Neural progenitor cell (in vitro differentiated cells): ENCODE results near the gene PTPN4. TPM values are rescaled to one million over a fixed set of nuclear protein-coding genes. Genes with fewer than 3 reads are reported as not detected.

Source experiments
- DNase-seq: peaks from one replicate; pipeline ENCODE4 v3.0.0-alpha.2; 2016; ENCODE audit warnings: low spot score
- H2AFZ ChIP-seq: fragments of 200-600 bp; sonication (generic); replicated peaks from 2 replicates; pipeline ENCODE4 v1.6.1; 2016; ENCODE audit warnings: antibody characterized with exemption
- H3F3A ChIP-seq: fragments of 200-600 bp; sonication (generic); 2 replicates; pipeline ENCODE4 v1.6.1; 2016; ENCODE audit warnings: antibody characterized with exemption, low read depth
- H3K27ac ChIP-seq: fragments of 200-600 bp; sonication (generic); 2 replicates; pipeline ENCODE4 v1.5.1; 2016; ENCODE audit warnings: mild to moderate bottlenecking
- H3K27me3 ChIP-seq: fragments of 200-600 bp; sonication (generic); 2 replicates; pipeline ENCODE4 v1.6.1; 2016; ENCODE audit warnings: mild to moderate bottlenecking, moderate library complexity
- H3K36me3 ChIP-seq: fragments of 200-600 bp; sonication (generic); 2 replicates; pipeline ENCODE4 v1.5.1; 2016
- H3K4me1 ChIP-seq: fragments of 200-600 bp; sonication (generic); 2 replicates; pipeline ENCODE4 v1.6.1; 2016; ENCODE audit warnings: mixed run types
- H3K4me2 ChIP-seq: fragments of 200-600 bp; sonication (generic); 2 replicates; pipeline ENCODE4 v1.6.1; 2016
- H3K4me3 ChIP-seq: fragments of 200-600 bp; sonication (generic); 2 replicates; pipeline ENCODE4 v1.5.1; 2016
- H3K79me2 ChIP-seq: fragments of 200-600 bp; sonication (generic); 2 replicates; pipeline ENCODE4 v1.6.1; 2016; ENCODE audit warnings: low read depth
- H3K9ac ChIP-seq: fragments of 200-600 bp; sonication (generic); 2 replicates; pipeline ENCODE4 v1.6.1; 2016
- H3K9me3 ChIP-seq: fragments of 200-600 bp; sonication (generic); 2 replicates; pipeline ENCODE4 v1.5.1; 2016; ENCODE audit warnings: low read depth
- H4K20me1 ChIP-seq: fragments of 200-600 bp; sonication (generic); 2 replicates; pipeline ENCODE4 v1.6.1; 2016; ENCODE audit warnings: low read depth
- H3K27ac Mint-ChIP-seq: 3 replicates; pipeline ENCODE4 v1.8.0; 2021; ENCODE audit warnings: mixed read lengths
- H3K27me3 Mint-ChIP-seq: 2 replicates; pipeline ENCODE4 v1.8.0; 2022; ENCODE audit warnings: low read depth, mild to moderate bottlenecking, inconsistent platforms, moderate library complexity, mixed read lengths; ENCODE audit not compliant: insufficient read depth
- H3K36me3 Mint-ChIP-seq: 3 replicates; pipeline ENCODE4 v1.8.0; 2021; ENCODE audit warnings: mixed read lengths
- H3K4me1 Mint-ChIP-seq: 3 replicates; pipeline ENCODE4 v1.8.0; 2021; ENCODE audit warnings: mixed read lengths
- H3K4me3 Mint-ChIP-seq: 3 replicates; pipeline ENCODE4 v1.8.0; 2021; ENCODE audit warnings: mild to moderate bottlenecking, moderate library complexity, mixed read lengths
- H3K9me3 Mint-ChIP-seq: 3 replicates; pipeline ENCODE4 v1.8.0; 2020; ENCODE audit warnings: mixed read lengths
- CTCF ChIP-seq: fragments of 200-600 bp; sonication (generic); IDR thresholded peaks from 2 replicates; pipeline ENCODE4 v1.5.1; 2017; ENCODE audit warnings: antibody characterized with exemption, mild to moderate bottlenecking
- EZH2 ChIP-seq: fragments of 200-600 bp; sonication (generic); IDR thresholded peaks from 2 replicates; pipeline ENCODE4 v1.6.1; 2017; ENCODE audit warnings: antibody characterized with exemption, mild to moderate bottlenecking, moderate library complexity
- EZH2phosphoT487 ChIP-seq: fragments of 200-600 bp; sonication (generic); IDR thresholded peaks from 2 replicates; pipeline ENCODE4 v1.6.1; 2017; ENCODE audit warnings: antibody characterized with exemption
- total RNA-seq: library from RNA; depleted of rRNA; stranded (reverse); fragments of >200 nt; gene quantifications from 2 replicates; pipeline ENCODE4 v1.2.3, GENCODE V29; 2015; ENCODE audit warnings: low replicate concordance

The PTPN4 gene
- total RNA-seq, 1 donor from 2014 or later, result 51.8 TPM

GRCh38 chr2:119727493-119727892, 32.2 kb upstream of the PTPN4 start:
- no peak for TF ChIP-seq EZH2phosphoT487
- no peak for TF ChIP-seq CTCF
- no peak for TF ChIP-seq EZH2
- Mint-ChIP-seq H3K9me3 (no peaks in the 10 kb centered on the region), H3K27me3 (peaks cover 2% of the 10 kb centered on the region), H3K27ac (no peak overlapping the region), H3K36me3 (no peaks in the 10 kb centered on the region), H3K4me1 (peaks cover 13% of the 10 kb centered on the region), H3K4me3 (no peak overlapping the region)
- no peak overlapping the region for H3K9ac ChIP-seq
- no peaks in the 10 kb centered on the region for H3K27me3 ChIP-seq
- H3K27ac ChIP-seq, result no peak overlapping the region
- H3F3A ChIP-seq, result no peaks in the 10 kb centered on the region
- H3K4me1 ChIP-seq, result peaks cover 8% of the 10 kb centered on the region
- H4K20me1 ChIP-seq, result no peaks in the 10 kb centered on the region
- H3K79me2 ChIP-seq, result no peaks in the 10 kb centered on the region
- no peak for DNase-seq
- no peaks in the 10 kb centered on the region for H3K9me3 ChIP-seq
- H3K4me3 ChIP-seq, result no peak overlapping the region
- H2AFZ ChIP-seq, result no peak overlapping the region
- no peaks in the 10 kb centered on the region for H3K36me3 ChIP-seq
- no peak overlapping the region for H3K4me2 ChIP-seq

- H3K36me3 Mint-ChIP-seq, result no peaks in the 10 kb centered on the region
- H3K4me3 ChIP-seq, result no peak overlapping the region
- H4K20me1 ChIP-seq, result no peaks in the 10 kb centered on the region
- no peaks in the 10 kb centered on the region for H3K36me3 ChIP-seq
- no peak overlapping the region for H2AFZ ChIP-seq
- no peaks in the 10 kb centered on the region for H3F3A ChIP-seq
- H3K79me2 ChIP-seq, result no peaks in the 10 kb centered on the region
- no peaks in the 10 kb centered on the region for H3K9me3 ChIP-seq
- peaks cover 12% of the 10 kb centered on the region for H3K4me1 Mint-ChIP-seq
- TF ChIP-seq CTCF, result no peak
- no peak for TF ChIP-seq EZH2phosphoT487
- no peak for TF ChIP-seq EZH2
- no peaks in the 10 kb centered on the region for H3K9me3 Mint-ChIP-seq
- H3K27me3 ChIP-seq, result no peaks in the 10 kb centered on the region
- no peak overlapping the region for H3K27ac ChIP-seq
- no peak overlapping the region for H3K4me2 ChIP-seq
- H3K9ac ChIP-seq, result no peak overlapping the region
- H3K4me3 Mint-ChIP-seq, result no peak overlapping the region
- DNase-seq, result no peak
- peaks cover 2% of the 10 kb centered on the region for H3K4me1 ChIP-seq
- no peak overlapping the region for H3K27ac Mint-ChIP-seq
- peaks cover 2% of the 10 kb centered on the region for H3K27me3 Mint-ChIP-seq
Measured at GRCh38 chr2:119728421-119728820, 31.3 kb upstream of the PTPN4 start.

GRCh38 chr2:119730671-119731177, 29.0 kb upstream of the PTPN4 start:
- no peak for DNase-seq
- H3K9ac ChIP-seq, result no peak overlapping the region
- H3K4me3 ChIP-seq, result no peak overlapping the region
- Mint-ChIP-seq H3K27ac (no peak overlapping the region), H3K4me1 (peaks cover 11% of the 10 kb centered on the region), H3K36me3 (no peaks in the 10 kb centered on the region), H3K27me3 (no peaks in the 10 kb centered on the region), H3K9me3 (no peaks in the 10 kb centered on the region), H3K4me3 (no peak overlapping the region)
- no peak for TF ChIP-seq EZH2phosphoT487
- TF ChIP-seq EZH2, result no peak
- TF ChIP-seq CTCF, result no peak
- no peaks in the 10 kb centered on the region for H3K27me3 ChIP-seq
- no peak overlapping the region for H3K27ac ChIP-seq
- H2AFZ ChIP-seq, result no peak overlapping the region
- H3K4me1 ChIP-seq, result peaks cover 6% of the 10 kb centered on the region
- H4K20me1 ChIP-seq, result no peaks in the 10 kb centered on the region
- no peaks in the 10 kb centered on the region for H3K36me3 ChIP-seq
- peaks cover 2% of the 10 kb centered on the region for H3F3A ChIP-seq
- H3K4me2 ChIP-seq, result no peak overlapping the region
- H3K9me3 ChIP-seq, result no peaks in the 10 kb centered on the region
- no peaks in the 10 kb centered on the region for H3K79me2 ChIP-seq
